ENCODE results near the gene MRGPRG.

DNA sequence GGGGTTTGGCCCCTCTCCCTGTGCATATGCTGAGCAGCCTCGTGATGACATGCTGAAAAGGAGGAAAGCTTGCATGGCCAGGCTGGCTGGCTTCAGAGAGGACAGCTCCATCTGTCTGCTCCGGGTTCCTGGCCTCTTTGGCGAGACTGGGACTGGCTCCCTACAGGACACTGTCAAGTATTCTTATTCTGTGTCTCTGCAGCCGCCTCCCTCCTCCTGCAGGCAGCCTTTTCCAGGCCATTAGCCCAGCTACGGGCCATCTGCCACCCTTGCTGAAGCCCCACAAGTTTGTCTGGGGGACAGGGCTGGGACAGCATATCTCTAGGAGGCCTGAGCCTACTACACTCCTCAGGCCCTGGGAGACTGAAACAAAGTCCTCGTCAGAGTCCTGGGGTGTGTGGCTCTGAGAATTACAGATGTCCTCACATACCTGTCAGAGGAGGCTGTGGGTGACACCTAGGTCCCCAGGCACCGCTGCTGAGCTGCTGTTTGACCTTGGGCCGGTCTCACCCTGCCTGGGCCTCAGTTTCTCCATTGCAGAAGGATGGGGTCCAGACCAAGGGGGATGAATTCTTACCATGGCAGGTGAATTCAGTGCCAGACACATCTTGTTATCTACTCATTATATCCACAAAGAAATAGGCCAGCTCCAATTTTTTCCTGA lies 11.0 kb downstream of the MRGPRG start:
- TF ChIP-seq, protein P1, sequence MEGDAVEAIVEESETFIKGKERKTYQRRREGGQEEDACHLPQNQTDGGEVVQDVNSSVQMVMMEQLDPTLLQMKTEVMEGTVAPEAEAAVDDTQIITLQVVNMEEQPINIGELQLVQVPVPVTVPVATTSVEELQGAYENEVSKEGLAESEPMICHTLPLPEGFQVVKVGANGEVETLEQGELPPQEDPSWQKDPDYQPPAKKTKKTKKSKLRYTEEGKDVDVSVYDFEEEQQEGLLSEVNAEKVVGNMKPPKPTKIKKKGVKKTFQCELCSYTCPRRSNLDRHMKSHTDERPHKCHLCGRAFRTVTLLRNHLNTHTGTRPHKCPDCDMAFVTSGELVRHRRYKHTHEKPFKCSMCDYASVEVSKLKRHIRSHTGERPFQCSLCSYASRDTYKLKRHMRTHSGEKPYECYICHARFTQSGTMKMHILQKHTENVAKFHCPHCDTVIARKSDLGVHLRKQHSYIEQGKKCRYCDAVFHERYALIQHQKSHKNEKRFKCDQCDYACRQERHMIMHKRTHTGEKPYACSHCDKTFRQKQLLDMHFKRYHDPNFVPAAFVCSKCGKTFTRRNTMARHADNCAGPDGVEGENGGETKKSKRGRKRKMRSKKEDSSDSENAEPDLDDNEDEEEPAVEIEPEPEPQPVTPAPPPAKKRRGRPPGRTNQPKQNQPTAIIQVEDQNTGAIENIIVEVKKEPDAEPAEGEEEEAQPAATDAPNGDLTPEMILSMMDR (conservative IDR thresholded peaks at IDR 0.05): no peak
- TF ChIP-seq EZH2 (IDR thresholded peaks at IDR 0.05; ENCODE audit: low read depth): no peak

Measured in PC-9 (cell line).